Measurements from ENCODE around the gene DNAJA3.

The DNAJA3 gene

DNA sequence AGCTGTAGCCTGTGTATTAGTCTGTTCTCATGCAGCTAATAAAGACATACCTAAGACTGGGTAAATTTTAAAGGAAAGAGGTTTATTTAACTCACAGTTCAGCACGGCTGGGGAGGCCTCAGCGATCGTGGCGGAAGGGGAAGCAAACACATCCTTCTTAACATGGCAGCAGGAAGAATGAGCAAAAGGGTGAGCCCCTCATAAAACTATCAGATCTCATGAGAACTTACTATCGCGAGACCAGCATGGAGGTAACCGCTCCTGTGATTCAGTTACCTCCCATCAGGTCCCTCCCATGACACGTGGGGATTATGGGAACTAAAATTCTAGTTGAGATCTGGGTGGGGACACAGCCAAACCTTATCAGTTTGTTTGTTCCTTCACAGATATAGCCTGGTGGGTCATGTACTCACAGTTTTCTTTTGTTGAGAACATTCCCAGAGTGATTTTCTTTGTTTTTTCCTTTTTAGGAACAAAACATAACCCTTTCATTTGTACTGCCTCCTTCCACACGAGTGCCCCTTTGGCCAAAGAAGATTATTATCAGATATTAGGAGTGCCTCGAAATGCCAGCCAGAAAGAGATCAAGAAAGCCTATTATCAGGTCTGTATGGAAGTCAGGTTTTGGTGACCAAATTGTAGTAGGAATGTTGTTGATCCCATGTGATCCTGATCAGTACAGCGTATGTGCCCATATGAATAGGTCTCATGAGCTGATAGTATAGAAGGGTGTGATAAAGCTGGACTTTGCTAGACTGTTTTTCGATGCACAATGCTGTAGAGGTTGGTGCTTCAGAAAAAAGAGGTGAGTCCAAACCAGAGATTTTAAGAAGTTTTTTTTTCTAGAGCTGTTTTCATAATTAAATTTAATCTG, 8.5 kb downstream of the DNAJA3 start:
- ATAC-seq (ENCODE audit: low read depth) = no peak
- H3K9me3 ChIP-seq (ENCODE audit: severe bottlenecking) = no peaks in the 10 kb centered on the region
- no peak overlapping the region for H3K4me3 ChIP-seq (ENCODE audit: severe bottlenecking)
- no peaks in the 10 kb centered on the region for H3K27me3 ChIP-seq (ENCODE audit: insufficient read depth, poor library complexity, severe bottlenecking)
- peaks cover 78% of the 10 kb centered on the region for H3K36me3 ChIP-seq (ENCODE audit: low read depth)
- no peak overlapping the region for H3K27ac ChIP-seq (ENCODE audit: poor library complexity, severe bottlenecking)
- H3K4me1 ChIP-seq (ENCODE audit: insufficient read depth, poor library complexity, severe bottlenecking) = no peaks in the 10 kb centered on the region
- no peak for DNase-seq (ENCODE audit: low spot score)
- TF ChIP-seq CTCF (IDR thresholded peaks at IDR 0.05; ENCODE audit: poor library complexity, severe bottlenecking) = no peak

DNA sequence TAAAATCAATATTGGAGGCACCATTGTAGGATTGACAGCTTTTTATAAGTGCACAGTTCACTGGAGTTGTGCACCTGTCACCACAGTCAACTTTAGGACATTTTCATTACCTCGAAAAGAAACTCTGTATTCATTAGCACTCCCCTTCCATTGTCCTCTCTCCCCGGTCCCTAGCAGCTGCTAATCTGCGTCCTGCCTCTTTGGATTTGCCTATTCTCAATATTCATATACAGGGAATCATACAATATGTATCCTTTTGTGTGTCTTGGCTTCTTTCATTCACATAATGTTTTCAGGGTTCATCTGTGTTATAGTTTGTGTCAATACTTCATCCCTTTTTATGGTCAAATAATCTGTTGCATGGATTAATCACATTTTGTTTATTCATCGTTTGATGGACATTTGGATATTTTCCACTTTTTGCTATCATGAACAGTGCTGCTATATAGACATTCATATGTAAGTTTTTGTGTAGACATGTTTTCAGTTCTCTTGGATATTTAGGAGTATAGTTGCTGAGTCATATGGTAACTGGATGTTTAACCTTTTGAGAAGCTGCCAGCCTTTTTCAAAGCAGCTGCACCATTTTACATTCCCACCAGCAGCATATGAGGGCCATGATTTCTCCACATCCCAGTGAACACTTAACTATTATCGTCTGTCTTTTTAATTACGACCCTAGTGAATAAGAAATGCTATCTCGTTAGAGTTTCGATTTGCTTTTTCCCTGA, 9.8 kb downstream of the DNAJA3 start:
- no peaks in the 10 kb centered on the region for H3K9me3 ChIP-seq (ENCODE audit: severe bottlenecking)
- peaks cover 82% of the 10 kb centered on the region for H3K36me3 ChIP-seq (ENCODE audit: low read depth)
- DNase-seq (ENCODE audit: low spot score) (no peak), ATAC-seq (ENCODE audit: low read depth) (no peak)
- no peak for TF ChIP-seq CTCF (IDR thresholded peaks at IDR 0.05; ENCODE audit: poor library complexity, severe bottlenecking)
- no peaks in the 10 kb centered on the region for H3K27me3 ChIP-seq (ENCODE audit: insufficient read depth, poor library complexity, severe bottlenecking)
- no peak overlapping the region for H3K27ac ChIP-seq (ENCODE audit: poor library complexity, severe bottlenecking)
- H3K4me3 ChIP-seq (ENCODE audit: severe bottlenecking) = no peak overlapping the region
- H3K4me1 ChIP-seq (ENCODE audit: insufficient read depth, poor library complexity, severe bottlenecking) = no peaks in the 10 kb centered on the region

- Histone ChIP-seq H3K27ac (ENCODE audit: poor library complexity, severe bottlenecking) (no peak overlapping the region), H3K36me3 (ENCODE audit: low read depth) (peaks cover 90% of the 10 kb centered on the region), H3K4me3 (ENCODE audit: severe bottlenecking) (no peak overlapping the region), H3K4me1 (ENCODE audit: insufficient read depth, poor library complexity, severe bottlenecking) (no peaks in the 10 kb centered on the region), H3K27me3 (ENCODE audit: insufficient read depth, poor library complexity, severe bottlenecking) (no peaks in the 10 kb centered on the region), H3K9me3 (ENCODE audit: severe bottlenecking) (no peaks in the 10 kb centered on the region)
- ATAC-seq (ENCODE audit: low read depth) (no peak), DNase-seq (ENCODE audit: low spot score) (no peak)
- no peak for TF ChIP-seq CTCF (IDR thresholded peaks at IDR 0.05; ENCODE audit: poor library complexity, severe bottlenecking)
These were observed 11.7 kb downstream of the DNAJA3 start for GRCh38 chr16:4437366-4437765.

- Histone ChIP-seq H3K36me3 (ENCODE audit: low read depth) (peaks cover 94% of the 10 kb centered on the region), H3K27ac (ENCODE audit: poor library complexity, severe bottlenecking) (no peak overlapping the region), H3K27me3 (ENCODE audit: insufficient read depth, poor library complexity, severe bottlenecking) (no peaks in the 10 kb centered on the region), H3K9me3 (ENCODE audit: severe bottlenecking) (no peaks in the 10 kb centered on the region), H3K4me3 (ENCODE audit: severe bottlenecking) (no peak overlapping the region), H3K4me1 (ENCODE audit: insufficient read depth, poor library complexity, severe bottlenecking) (no peaks in the 10 kb centered on the region)
- no peak for TF ChIP-seq CTCF (IDR thresholded peaks at IDR 0.05; ENCODE audit: poor library complexity, severe bottlenecking)
- DNase-seq (ENCODE audit: low spot score) = no peak
- no peak for ATAC-seq (ENCODE audit: low read depth)
These were observed 16.7 kb downstream of the DNAJA3 start for GRCh38 chr16:4442371-4442770.
